K562 (cell line): Measurements from ENCODE around the gene LAMTOR4. TPM values are rescaled to one million over a fixed set of nuclear protein-coding genes. Genes with fewer than 3 reads are reported as not detected.
A peak's percentile ranks its signal among the peaks of the same experiment; 100 is the strongest.

Experiments used
- CLOCK ChIP-seq: fragments of 250-450 bp; sonication (Bioruptor Pico); IDR thresholded peaks from 2 replicates; pipeline ENCODE4 v1.4.0; 2020; ENCODE audit warnings: mild to moderate bottlenecking, moderate library complexity, borderline replicate concordance
- ELF1 ChIP-seq: fragments of 200-800 bp; sonication (Bioruptor generic); IDR thresholded peaks from 2 replicates; pipeline ENCODE4 v1.6.1; 2016; ENCODE audit warnings: missing genetic modification characterization, missing compliant biosample characterization
- EP400 ChIP-seq: fragments of 450-650 bp; IDR thresholded peaks from 2 replicates; pipeline ENCODE4 v1.6.1; 2017; ENCODE audit warnings: antibody characterized with exemption, mild to moderate bottlenecking, moderate library complexity
- IRF2 ChIP-seq: sonication (generic); formaldehyde crosslinking; IDR thresholded peaks from 2 replicates; pipeline ENCODE4 v1.8.1; 2022; ENCODE audit warnings: mild to moderate bottlenecking, missing genetic modification reagents
- MEF2A ChIP-seq: IDR thresholded peaks from 2 replicates; pipeline ENCODE4 v1.6.1; 2011; ENCODE audit warnings: low read depth, mild to moderate bottlenecking, low read length, moderate library complexity; ENCODE audit not compliant: control insufficient read depth
- MEF2D ChIP-seq: conservative IDR thresholded peaks from 2 replicates; pipeline ENCODE4 v1.6.1; 2016; ENCODE audit warnings: low read depth, missing genetic modification characterization, missing compliant biosample characterization
- MTA2 ChIP-seq: fragments of 450-650 bp; IDR thresholded peaks from 2 replicates; pipeline ENCODE4 v1.6.1; 2016; ENCODE audit warnings: low read depth
- MYBL2 ChIP-seq, 2 experiments: fragments of 450-650 bp in 1 of 2; sonication (generic) in 1 of 2; formaldehyde crosslinking in 1 of 2; IDR thresholded peaks; 2 replicates each; pipeline versions ENCODE4 v1.6.1 to v1.8.1; 2017 to 2022; ENCODE audit warnings: borderline replicate concordance in 1 of 2, inconsistent platforms in 1 of 2, low read depth in 1 of 2, mild to moderate bottlenecking in 1 of 2, missing genetic modification reagents in 1 of 2, moderate library complexity in 1 of 2
- NKRF ChIP-seq: fragments of 450-650 bp; IDR thresholded peaks from 2 replicates; pipeline ENCODE4 v1.6.1; 2016; ENCODE audit warnings: borderline replicate concordance
- NRF1 ChIP-seq, 2 experiments: fragments of 450-650 bp; IDR thresholded peaks in 1 of 2; conservative IDR thresholded peaks in 1 of 2; 2 replicates each; pipeline ENCODE4 v1.6.1; 2014; ENCODE audit warnings: mild to moderate bottlenecking in 2 of 2
- PATZ1 ChIP-seq: fragments of 250-450 bp; sonication (Bioruptor Pico); IDR thresholded peaks from 2 replicates; pipeline ENCODE4 v1.5.0; 2020; ENCODE audit warnings: mild to moderate bottlenecking, borderline replicate concordance
- SMARCB1 ChIP-seq: IDR thresholded peaks from 2 replicates; pipeline ENCODE4 v1.6.1; 2011; ENCODE audit warnings: improper control_type of control experiment, low read depth; ENCODE audit not compliant: insufficient read length
- SMARCE1 ChIP-seq: fragments of 450-650 bp; IDR thresholded peaks from 2 replicates; pipeline ENCODE4 v1.7.1; 2016; ENCODE audit warnings: mild to moderate bottlenecking
- STAT5B ChIP-seq: fragments of 250-450 bp; sonication (Bioruptor Pico); IDR thresholded peaks from 2 replicates; pipeline ENCODE4 v1.8.0; 2021; ENCODE audit warnings: mild to moderate bottlenecking, inconsistent platforms
- ZFX ChIP-seq: sonication (generic); formaldehyde crosslinking; IDR thresholded peaks from 2 replicates; pipeline ENCODE4 v1.8.0; 2022; ENCODE audit warnings: mild to moderate bottlenecking, missing genetic modification reagents, moderate library complexity
- ZKSCAN3 ChIP-seq: fragments of 250-450 bp; sonication (Bioruptor Pico); IDR thresholded peaks from 2 replicates; pipeline ENCODE4 v1.4.0; 2020
- ZNF592 ChIP-seq: fragments of 450-650 bp; IDR thresholded peaks from 2 replicates; pipeline ENCODE4 v1.6.1; 2017; ENCODE audit warnings: antibody characterized with exemption, mild to moderate bottlenecking
- polyA plus RNA-seq, 8 experiments: library from polyadenylated mRNA; depleted of rRNA in 4 of 8; stranded (reverse) in 5 of 8; unstranded in 3 of 8; fragments of >200 nt; fragmentation: Nextera tagmentation in 2 of 8; fragmentation: Illumina TruSeq in 1 of 8; extraction: Ambion mirVana in 2 of 8; extraction: Trizol in 1 of 8; gene quantifications; 2 replicates each; pipeline versions ENCODE4 v1.2.1 to v1.2.3, GENCODE V29; 2011 to 2014; ENCODE audit warnings: inconsistent platforms in 1 of 8, missing spikeins in 1 of 8
- total RNA-seq, 7 experiments: library from RNA; depleted of rRNA in 6 of 7; stranded (reverse); fragments of >200 nt in 6 of 7; fragmentation: Illumina TruSeq in 2 of 7; extraction: Trizol in 2 of 7; gene quantifications; 2 replicates each; pipeline versions ENCODE4 v1.2.1 to v1.2.3, GENCODE V29; 2011 to 2021; ENCODE audit warnings: low replicate concordance in 1 of 7

The LAMTOR4 gene
- total and polyA plus RNA-seq, 9 of the 15 experiments (the other 6 are each of a cell fraction or from before 2014, with no cell fraction given): 79.6 to 314 (median 195) TPM

- TF ChIP-seq SMARCE1: peak; percentile 77; the same call in 1 of the 2 replicates
- no peak for TF ChIP-seq MTA2
- no peak for TF ChIP-seq ZNF592
- 0 out of 4 replicates have a peak, but pooled peaks of 1 of the 2 experiments have one; percentile 17 for TF ChIP-seq NRF1 (conservative IDR thresholded peaks at IDR 0.05 in 1 of 2, IDR thresholded peaks at IDR 0.05 in 1 of 2)
- no peak for TF ChIP-seq MEF2D (tag)
- no peak for TF ChIP-seq IRF2 (CRISPR knock-in tag)
- 0 out of 2 replicates have a peak, but pooled peaks have one; percentile 5 for TF ChIP-seq NKRF
- no peak for TF ChIP-seq ZKSCAN3 (CRISPR knock-in tag)
- no peak for TF ChIP-seq MEF2A
- no peak for TF ChIP-seq PATZ1 (CRISPR knock-in tag)
- TF ChIP-seq CLOCK (CRISPR knock-in tag): no peak
- TF ChIP-seq MYBL2 (IDR thresholded peaks at IDR 0.05; ENCODE audit: low read depth): no peak
- TF ChIP-seq MYBL2 (CRISPR knock-in tag; IDR thresholded peaks at IDR 0.05; ENCODE audit: borderline replicate concordance): no peak
- TF ChIP-seq ZFX (CRISPR knock-in tag): no peak; the same call in 1 of the 2 replicates
- peak; percentile 64; the same call in 1 of the 2 replicates for TF ChIP-seq ELF1 (tag)
- no peak for TF ChIP-seq SMARCB1
- 0 out of 2 replicates have a peak, but pooled peaks have one; percentile 26 for TF ChIP-seq EP400
- no peak for TF ChIP-seq STAT5B (CRISPR knock-in tag)
Measured at GRCh38 chr7:100152404-100152803, 3.7 kb downstream of the LAMTOR4 start (continued).
